NCI-H345 treated with DMSO at 0.1 percent for 48 hours (cell line): ENCODE measurements around the gene MCM3AP.
A peak's percentile ranks its signal among the peaks of the same experiment; 100 is the strongest.

Experiments
- DNase-seq: peaks from one replicate; lab custom pipeline; 2025; ENCODE audit not compliant: unreplicated experiment; lab: John Stamatoyannopoulos, UW

The MCM3AP gene

GRCh38 chr21:46189213-46189958 lies 96.0 kb downstream of the MCM3AP start:
- no peak for DNase-seq

GRCh38 chr21:46188226-46189212 lies 96.9 kb downstream of the MCM3AP start:
- DNase-seq: peak; percentile 48

GRCh38 chr21:46187814-46188213 lies 97.6 kb downstream of the MCM3AP start:
- no peak for DNase-seq

- no peak for DNase-seq
These were observed 98.2 kb downstream of the MCM3AP start for GRCh38 chr21:46187261-46187660.

DNA sequence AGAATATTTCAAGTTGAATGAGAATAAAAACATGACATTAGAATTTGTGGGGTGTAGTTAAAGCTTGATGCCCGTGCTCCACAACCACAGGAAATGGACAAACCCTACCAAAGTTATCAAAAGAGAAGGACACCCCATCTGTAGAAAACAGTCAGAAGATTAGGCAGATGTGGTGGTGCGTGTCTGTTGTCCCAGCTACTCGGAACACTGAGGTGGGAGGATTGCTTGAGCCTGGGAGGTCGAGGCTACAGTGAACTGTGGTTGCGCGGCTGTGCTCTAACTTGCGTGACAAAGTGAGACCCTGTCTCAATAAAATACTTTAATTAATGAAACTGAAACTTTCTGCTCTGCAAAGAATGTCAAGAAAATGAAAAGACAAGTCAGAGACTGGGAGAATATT lies 99.7 kb downstream of the MCM3AP start:
- DNase-seq: no peak
